Mesenteric fat pad (tissue), 1 donor: ENCODE measurements around the gene PFN1. TPM values are rescaled to one million over a fixed set of nuclear protein-coding genes. Genes with fewer than 3 reads are reported as not detected.

Experiments
- DNase-seq: peaks from one replicate; pipeline ENCODE4 v3.0.0-alpha.2; 2020; ENCODE audit warnings: low spot score
- long read RNA-seq: library from polyadenylated mRNA; unstranded; transcript quantifications from one replicate; pipeline ENCODE4 v2.0.0, GENCODE V29; 2020
- total RNA-seq: library from RNA; stranded (reverse); fragmentation: NEBNext Ultra II Directional; extraction: Animal tissue kit (Norgen Biotek cat#: 25700); gene quantifications from one replicate; pipeline ENCODE4 v1.2.1, GENCODE V29; 2021
- donor health status: DM: yes; HTN: yes; CAD: no.

Gene PFN1
- total RNA-seq: 575 TPM
- long read RNA-seq, transcript PFN1-201 (3 exons, 1,291 nt): major isoform, 105 of 112 reads
- long read RNA-seq, partial matches to known transcripts: 1 of 112 reads
- long read RNA-seq, other reads (novel, unspliced or antisense): 2 of 112 reads

DNA sequence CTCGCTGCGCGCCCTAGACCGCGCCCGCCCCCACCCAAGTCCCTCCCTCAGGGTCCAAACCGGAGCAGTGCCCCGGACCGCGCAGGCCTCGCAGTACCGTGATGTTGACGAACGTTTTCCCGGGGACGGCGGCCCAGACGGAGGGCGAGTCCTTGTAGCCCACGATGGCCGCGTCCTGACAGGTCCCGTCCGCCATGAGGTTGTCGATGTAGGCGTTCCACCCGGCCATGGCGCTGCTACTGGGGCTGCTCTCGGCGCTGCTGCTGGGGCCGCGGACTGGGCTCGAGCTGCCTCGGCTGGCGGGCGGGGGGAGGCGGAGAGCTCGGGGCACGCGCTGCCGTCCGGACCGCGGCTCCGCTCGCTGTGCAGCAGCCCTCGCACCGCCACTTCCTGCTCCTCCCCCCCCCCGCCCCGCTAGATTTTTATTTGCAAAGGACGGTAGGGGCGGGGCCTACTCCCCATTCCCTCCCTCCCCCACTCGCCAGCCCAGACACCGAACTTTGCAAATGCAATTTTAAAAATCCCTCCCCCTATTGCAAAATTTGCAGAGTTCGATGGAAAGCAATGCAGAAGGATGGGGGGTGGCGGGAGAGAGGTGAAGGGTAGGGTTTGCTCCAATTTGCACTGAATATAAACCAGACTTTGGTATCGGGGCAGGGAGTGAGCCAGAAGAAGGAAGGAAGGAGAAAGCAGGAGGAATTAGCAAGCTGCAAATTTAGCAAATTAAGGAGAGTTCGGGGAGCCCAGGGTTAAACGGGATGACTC, at the start of gene PFN1:
Gene PFN1, minus strand, starts transcription at position 365 of the 765 bp plus-strand sequence. Its CDS starts 136 bp downstream, at position 229.
- DNase-seq: peak; percentile 93

DNA sequence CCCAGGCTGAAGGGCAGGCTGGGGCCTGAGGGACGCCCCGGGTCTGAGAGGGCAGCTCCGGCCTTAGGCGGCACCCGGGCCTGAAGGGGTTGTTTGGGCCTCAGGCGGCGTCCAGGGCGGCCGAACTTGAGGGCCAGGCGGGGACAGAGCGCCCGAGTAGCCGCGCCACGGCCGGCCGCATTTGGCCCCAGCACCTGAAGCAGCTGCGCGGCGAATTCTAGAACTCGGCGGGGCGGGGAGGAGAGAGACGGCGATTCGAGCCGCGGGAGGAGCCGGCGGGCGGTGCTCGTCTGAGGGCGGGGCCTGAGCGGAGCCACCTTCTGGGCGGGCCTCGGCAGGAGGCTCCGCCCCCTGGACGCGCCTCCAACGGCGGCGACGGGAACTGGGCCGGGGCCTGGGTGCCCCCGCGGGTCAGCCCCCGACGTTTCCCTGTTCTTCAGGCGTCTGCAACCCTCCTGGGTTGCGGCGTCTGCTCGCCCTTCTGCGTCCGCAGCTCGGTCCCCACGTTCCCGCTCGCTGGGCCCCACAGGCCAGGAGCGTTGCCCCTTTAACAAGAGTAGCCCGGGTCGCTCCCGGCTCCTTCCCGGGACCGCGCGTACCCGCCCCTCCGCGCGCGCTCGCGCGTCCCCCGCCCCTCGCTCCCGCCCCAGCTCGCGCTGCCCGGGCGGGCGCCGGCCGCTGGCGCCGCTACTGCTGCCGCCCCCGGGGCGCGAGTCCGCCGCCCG, 49.1 kb upstream of the PFN1 start, which contains the start of the genes INCA1 and KIF1C:
Gene INCA1, minus strand, starts transcription at position 221 of the 725 bp plus-strand sequence. CDS start 3,085 bp downstream, outside the sequence.
Gene KIF1C, plus strand, starts transcription at position 649 of the 725 bp plus-strand sequence. CDS start 2,297 bp downstream, outside the sequence.
- peak; percentile 97 for DNase-seq

DNA sequence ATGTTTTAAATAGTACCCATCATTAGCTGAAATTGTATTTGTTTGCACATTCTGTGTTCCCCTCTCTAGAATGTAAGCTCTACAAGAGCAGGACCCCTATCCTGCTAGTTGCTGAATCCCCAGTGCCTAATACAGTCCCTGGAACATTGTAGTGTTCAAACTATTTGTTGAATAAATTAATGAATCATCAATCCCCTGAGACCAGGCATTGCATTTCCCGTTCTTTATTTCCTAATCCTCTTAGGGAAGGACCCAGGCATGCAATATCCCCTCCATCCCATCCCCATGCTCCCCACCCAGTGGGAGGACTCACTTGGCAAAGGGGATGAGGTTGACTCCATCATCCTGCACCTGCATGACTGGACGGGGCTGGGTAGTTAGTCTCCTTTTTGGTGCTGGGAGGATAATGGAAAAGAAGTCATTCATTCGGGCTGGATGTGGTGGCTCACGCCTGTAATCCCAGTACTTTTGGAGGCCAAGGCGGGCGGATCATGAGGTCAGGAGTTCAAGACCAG, 45.8 kb upstream of the PFN1 start:
- DNase-seq: no peak

DNA sequence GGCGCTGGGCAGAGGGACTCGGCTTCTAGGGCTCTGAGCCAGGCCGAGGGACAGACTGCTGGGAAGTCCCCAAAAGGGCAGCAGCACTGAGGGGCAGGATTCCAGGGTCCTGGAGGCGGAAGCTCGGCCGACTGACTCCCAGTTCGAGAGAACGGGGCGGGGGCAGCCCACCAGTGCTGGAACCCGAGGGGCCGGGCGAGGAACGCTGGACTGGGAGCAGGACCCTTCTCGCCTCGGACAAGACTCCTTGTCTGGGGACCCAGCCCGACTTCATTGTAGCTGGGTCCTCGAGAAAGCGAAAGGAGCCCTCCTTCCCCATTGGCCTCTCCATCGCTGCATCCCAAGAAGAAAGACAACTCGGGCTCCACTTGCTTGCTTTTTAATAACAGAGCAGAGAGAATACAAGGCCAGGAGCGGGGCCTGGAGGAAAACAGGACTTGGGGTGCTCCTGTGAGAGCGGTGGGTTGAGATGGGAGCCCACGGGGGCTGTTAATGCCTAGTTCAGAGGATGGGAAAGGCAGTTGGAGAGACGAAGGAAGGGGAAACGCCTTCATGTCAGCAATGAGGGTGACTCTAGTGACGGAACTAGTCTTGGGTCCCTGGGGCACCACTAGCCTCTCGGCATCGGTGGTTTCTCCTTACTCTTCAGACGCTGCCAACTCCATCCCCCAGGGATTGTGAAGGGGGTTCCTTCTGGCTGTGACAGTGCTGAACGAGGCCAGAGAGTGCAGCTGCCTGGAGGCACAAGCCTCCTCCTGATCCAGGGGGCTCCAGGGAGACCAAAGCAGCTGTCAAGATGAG, 39.6 kb upstream of the PFN1 start:
- DNase-seq: peak; percentile 92

DNA sequence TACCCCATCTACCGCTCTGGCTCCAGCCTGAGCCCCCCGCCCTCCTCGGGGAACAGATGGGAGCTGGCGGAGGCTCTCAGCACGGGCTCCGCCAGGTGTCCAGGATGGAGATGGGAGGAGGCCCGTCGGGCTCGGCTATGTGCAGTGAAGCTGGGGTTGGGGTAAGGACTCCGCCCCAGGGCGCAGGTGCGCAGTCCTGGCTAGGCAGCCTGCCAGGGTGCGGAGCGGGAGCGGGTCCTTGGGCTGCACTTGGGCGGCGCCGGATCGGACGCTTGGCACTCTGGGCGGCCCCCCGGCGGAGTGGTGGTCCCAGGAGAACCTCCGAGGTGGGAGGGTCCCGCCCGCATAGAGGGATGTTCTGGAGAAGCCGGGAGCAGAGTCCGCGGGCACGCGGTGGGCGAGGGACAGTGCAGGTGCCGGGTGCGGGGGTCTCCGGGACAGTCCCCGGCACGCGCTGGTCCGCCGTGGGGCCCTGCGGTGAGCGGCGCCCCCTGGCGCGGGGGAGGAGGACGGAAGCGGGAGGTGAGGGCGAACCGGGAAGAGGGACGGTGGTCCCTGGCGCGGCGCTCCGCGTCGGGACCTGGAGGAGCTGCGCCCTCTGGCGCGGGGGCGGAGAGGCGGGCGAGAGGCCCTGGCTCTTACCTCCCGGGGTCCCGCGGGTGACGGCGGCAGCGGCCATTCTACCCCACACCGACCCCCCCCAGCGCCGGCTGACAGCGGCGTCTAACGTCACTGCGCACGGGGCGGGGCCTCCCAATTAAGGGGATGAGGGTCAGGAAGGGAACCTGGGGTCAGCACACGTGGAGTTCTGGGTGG, 38.8 kb upstream of the PFN1 start, which contains the start of gene CAMTA2:
Gene CAMTA2, minus strand, starts transcription at position 725 of the 816 bp plus-strand sequence. CDS start 1,453 bp downstream, outside the sequence.
- DNase-seq: peak; percentile 96

DNA sequence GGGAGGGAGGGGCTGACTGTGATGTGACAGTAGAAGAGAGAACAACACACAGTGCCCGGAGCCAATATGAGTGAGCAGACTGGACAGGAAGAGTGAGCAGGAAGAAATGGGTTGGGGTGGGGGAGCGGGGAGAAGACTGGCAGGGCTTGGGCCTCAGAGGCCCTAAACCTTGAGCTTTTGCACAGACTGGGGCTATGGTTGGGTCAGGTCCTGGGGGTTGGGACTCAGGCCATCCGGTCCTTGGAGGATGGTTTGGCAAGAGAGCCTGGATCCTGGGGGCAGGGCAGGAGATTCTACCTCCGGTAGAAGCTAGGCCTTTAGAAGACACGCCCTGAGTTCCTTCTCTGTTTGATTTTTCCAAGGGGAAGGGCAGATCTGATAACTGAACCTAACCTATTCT, 38.1 kb upstream of the PFN1 start:
- DNase-seq: no peak

DNA sequence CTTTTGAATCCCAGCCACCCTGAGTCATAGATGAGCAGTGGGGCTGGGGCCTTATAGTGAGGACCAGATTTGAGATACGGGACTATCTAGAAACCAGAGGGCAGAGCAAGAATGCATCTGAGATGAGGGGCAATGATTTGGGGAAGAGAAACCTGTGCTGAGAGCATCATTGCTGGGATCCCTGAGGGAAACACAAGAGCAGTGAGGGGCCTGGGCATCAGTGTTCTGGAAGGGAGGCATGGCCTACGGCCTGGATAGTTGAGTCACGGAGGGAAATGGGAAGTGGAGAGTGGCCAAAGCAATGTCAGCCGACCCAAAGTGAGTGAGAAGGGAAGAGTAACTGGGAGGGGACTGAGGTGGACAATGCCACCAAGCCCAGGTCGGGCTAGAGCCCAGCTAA, 34.0 kb upstream of the PFN1 start:
- DNase-seq: no peak

DNA sequence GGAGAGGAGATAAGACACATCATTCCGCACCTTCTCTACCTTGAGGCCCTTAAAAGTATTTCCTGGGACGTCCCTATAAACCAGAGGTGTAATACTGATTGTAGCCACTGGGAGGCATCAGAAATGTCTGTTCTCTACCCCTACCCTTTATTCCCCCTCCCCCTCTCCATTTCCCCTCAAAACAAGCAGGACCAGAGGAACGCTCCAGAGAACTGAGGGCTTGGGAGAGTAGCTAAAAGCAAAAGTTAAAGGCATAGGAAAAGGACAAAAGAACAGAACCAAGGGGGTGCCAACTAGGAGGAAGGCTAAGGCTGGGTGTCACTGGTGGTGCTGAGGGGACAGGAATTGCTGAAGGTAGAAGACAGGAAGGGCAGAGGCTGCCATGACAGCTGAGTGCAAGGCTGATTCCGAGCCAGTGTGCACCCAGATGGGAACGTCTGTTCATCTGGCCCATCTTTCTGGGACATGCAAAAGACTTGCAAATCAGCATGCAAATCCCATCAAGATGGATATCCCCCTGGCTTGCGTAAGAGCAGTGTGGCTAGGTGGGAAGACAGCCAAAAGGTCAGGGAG, 32.4 kb upstream of the PFN1 start:
- DNase-seq: no peak

DNA sequence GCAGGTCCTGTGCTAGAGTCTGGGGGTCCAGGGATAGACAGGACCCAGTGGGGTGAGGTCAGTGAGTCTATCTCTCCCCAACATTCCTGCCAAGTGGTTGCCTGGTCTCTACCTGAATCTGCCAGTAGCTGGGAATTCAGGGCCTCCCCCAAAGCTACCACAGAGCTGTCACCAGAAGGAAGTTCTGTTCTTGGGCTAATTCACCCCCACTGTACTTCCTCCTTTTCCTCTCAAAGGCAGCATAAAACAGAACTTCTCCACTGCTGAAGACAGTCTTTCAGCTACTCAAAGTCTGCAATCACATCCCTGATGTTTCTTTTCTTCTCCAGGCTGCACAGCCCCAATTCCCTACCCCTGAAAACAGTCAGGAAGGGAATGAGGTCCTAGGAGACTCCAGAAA, 30.4 kb upstream of the PFN1 start:
- DNase-seq: no peak

DNA sequence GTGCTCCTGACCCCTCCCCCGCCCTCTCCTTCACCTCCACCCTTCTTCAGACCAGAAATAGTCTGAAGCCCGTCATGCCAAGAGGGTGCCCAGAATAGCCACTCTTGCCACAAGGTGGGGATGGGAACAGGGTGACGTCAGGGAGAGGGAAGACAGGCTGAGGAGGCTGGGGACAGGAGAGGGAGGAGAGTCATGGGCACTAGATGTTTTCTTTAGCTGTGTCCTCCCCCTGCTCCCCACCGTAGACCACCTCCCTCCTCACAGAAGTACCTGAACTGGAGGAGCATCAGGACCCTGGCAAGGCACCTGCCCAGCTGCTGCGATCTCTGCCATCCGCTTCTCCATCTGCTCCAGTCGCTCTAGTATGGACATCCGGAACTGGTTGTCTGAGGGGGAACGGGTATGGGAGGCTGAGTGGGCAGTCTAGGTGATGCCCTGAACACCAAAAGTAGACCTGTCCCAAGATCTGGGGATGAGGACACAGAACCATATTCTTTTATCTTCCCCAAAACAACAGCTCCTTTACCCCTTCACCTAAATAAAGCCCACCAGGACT, 25.9 kb upstream of the PFN1 start:
- DNase-seq: no peak

DNA sequence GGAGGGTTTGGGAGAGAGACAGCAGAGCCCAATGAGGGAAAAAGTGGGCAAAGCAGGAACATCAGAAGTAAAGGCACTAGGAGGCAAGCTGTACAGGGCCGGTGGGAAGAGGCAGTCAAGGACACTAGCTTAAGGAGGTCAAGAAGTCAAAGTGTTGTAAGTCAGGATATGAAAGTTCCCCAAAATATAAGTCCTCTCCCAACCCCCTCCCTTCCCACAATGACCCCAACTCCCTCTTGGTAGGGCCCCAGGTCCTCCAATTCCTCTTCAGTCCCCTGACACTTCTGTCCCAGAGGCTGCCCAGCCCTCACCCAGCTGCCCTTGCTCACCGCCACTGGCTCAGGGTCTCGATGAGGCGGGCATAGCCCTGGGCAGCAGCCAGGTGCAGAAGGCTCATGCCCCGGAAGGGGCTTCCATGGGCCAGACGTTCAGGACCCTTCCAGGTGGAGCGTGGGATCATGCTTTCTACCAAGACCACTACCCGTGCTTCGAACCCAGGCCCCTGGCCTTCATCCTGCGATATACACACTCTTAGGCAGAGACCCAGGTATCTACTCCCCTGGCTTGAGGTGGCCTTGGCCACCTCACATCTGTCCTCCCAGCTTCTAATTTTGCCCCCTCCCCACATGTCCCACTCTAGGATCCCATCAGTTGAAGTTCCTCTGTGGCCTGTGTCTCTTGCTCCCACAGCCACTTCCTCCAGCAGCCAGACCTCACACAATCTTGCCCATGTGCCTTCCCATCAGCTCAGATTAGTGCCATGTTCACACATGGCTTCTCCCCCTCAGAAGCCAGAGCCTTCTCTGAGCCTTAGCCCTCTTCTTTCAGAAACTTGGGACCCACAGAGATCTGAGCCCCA, 25.2 kb upstream of the PFN1 start:
- no peak for DNase-seq

DNA sequence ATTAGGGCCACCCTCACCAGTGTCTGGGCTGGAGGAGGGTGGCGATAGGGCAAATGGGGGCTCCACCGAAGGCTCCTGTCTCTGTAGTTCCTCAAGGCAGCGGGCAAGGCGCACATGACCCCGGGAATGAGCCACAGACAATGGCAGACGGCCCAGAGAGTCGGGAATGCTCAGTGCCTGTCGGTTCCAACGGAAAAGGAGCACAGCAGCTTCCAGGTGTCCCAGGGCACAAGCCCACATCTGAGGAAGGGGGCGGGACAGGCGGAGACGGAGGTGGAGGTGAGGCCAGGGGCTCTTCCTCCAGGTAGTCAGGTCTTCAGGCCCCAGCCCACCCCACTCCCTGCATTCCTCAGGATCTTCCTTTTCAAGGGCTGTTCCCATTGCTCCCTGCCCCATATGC, 24.4 kb upstream of the PFN1 start:
- DNase-seq: no peak

DNA sequence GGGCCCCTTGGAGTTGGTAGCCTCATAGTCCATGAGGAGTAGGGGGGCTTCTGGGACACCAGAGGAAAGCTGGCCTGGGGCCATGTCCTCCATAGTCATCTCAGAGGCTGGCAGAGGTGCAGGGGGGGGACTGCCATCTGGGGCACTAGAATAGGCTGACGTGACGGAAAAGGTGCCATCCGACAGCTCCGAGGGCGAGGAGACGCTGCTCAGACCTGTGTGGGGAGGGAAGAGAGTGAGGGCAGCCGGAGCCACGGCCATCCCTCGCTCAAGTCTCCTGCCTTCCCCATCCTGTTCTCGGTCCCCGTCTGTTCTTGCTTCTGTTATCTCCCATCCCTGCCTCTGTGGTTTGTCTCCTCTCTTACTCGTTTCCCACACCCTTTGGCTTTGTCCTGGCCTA, 24.0 kb upstream of the PFN1 start:
- DNase-seq: no peak

DNA sequence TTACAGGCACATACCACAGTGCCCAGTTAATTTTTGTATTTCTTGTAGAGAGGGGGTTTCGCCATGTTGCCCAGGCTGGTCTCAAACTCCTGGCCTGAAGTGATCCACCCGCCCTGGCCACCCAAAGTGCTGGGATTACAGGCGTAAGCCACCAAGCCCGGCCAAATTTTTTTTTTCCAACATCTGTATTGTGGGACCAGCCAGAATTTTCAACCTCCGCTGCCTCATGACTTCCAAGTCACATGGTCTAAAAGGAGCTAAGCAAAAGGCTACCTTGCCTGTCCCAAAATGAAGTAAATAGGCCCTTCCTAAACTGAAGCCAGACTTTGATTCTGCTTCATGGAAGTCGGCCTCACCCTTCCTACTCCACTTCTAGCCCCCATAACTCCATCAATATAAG, 23.5 kb upstream of the PFN1 start:
- no peak for DNase-seq

DNA sequence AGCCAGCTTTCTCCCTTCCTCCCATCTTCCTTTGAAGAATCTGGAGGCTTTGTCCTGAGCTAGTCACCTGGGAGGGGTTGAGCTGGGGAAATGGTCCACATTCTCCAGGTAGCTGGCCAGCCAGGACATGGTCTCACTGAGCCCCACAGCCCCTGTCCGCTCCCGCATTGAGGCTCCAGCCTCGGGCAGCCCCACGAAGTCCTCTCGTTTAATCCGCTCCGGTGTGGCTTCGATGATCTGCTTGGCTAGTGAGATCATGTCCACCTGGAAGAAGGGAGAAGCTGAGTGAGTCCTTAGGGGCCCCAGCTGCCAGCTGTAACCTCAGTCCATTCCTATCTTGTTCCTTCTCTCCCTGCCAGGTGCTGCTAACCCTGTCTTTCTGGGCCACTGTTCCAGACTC, 21.9 kb upstream of the PFN1 start:
- DNase-seq: no peak

DNA sequence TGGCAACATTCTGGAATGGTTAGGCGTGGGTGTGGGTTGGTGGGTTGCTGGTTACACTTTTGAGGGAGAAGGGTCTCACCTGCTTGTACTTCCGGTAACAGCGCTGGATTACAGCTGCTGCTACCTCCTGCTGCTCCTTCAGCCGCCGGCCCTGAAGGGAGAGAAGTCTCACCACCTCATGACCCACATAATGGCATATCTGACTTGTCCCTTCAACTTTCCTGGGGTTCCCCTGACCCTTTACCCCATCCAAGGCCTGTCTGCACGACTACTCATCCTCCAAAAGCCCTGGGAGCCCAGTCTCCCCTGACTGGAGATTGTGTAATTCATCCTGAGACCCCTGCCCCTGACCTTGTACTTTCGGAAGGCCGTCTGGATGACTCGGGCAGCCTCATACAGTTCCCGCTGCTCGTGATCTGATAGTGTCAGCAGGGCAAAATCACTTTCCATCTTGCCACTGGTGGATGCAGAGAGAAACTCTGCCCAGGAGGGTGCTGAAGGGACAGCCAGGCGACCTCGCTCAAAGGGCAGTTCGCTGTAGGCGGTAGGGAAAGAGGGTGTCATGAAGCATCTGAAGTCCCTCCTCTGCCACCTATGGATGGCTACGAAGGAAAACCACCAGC, 21.3 kb upstream of the PFN1 start:
- DNase-seq: no peak

DNA sequence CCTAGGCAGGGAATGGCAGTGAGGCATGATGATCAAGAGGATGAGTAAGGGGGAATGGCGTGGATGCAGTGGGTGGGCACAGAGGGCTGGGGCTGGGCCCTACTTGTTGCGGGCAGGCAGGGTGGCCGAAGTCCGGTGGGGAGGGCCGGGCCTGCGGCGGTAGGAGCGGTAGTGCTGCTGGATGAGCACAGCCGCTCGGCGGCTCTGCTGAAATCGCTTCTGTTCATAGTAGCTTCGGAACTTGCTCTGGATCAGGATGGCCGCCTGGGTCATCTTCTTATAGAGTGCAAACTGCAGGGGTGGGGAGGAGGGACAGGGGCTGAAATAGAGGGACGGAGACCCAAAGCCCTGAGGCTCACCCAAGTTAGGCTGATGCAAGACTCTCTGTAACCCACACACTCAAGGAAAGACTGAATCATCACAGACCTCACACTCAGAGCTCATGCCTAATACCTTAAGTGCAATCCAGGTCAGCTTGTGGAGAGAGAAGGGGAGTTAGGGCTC, 20.8 kb upstream of the PFN1 start:
- DNase-seq: no peak
